ENCODE results near the gene DPF3. TPM values are rescaled to one million over a fixed set of nuclear protein-coding genes. Genes with fewer than 3 reads are reported as not detected.

The DPF3 gene
- total and polyA plus RNA-seq, 2 donors (not counting 1 experiment from before 2014, with no cell fraction given) = 7.6 to 13.7 TPM

- H3K36me3 ChIP-seq (ENCODE audit: control insufficient read depth, insufficient read depth, low read length) = peaks cover 7% of the 10 kb centered on the region
- no peak overlapping the region for H2AFZ ChIP-seq (ENCODE audit: low read length)
- H3K9ac ChIP-seq (ENCODE audit: insufficient read depth, low read length) = no peak overlapping the region
- DNase-seq (ENCODE audit: low read depth in 2 of 2) = peak; percentile 32 to 52
- no peaks in the 10 kb centered on the region for H3K9me3 ChIP-seq (ENCODE audit: control insufficient read depth, insufficient read depth, low read depth, low read length)
- H3K4me1 ChIP-seq (ENCODE audit: control insufficient read depth, extremely low read depth, insufficient read depth, low read length) = peaks cover 6% of the 10 kb centered on the region
- H3K4me2 ChIP-seq (ENCODE audit: extremely low read depth, insufficient read depth, low read length) = no peak overlapping the region
- H4K20me1 ChIP-seq (ENCODE audit: control insufficient read depth, extremely low read depth, insufficient read depth, low read length) = no peaks in the 10 kb centered on the region
- no peak for TF ChIP-seq CTCF (conservative IDR thresholded peaks at IDR 0.05 in 1 of 2, IDR thresholded peaks at IDR 0.05 in 1 of 2; ENCODE audit: low read depth in 1 of 2, low read length in 2 of 2)
- no peaks in the 10 kb centered on the region for H3K27me3 ChIP-seq (ENCODE audit: control insufficient read depth, insufficient read depth, low read length)
- no peak overlapping the region for H3K4me3 ChIP-seq (replicated peaks in 1 of 4; ENCODE audit: control extremely low read depth in 1 of 4, insufficient read depth in 1 of 4, low read depth in 3 of 4, low read length in 4 of 4)
- H3K79me2 ChIP-seq (ENCODE audit: control insufficient read depth, insufficient read depth, low read length) = no peaks in the 10 kb centered on the region
- no peak overlapping the region for H3K27ac ChIP-seq (ENCODE audit: insufficient read depth, low read length)
These were observed 167.5 kb downstream of the DPF3 start for GRCh38 chr14:72726444-72726843.

- no peak overlapping the region for H3K4me3 ChIP-seq (replicated peaks in 1 of 4; ENCODE audit: control extremely low read depth in 1 of 4, insufficient read depth in 1 of 4, low read depth in 3 of 4, low read length in 4 of 4)
- no peaks in the 10 kb centered on the region for H4K20me1 ChIP-seq (ENCODE audit: control insufficient read depth, extremely low read depth, insufficient read depth, low read length)
- H3K9ac ChIP-seq (ENCODE audit: insufficient read depth, low read length) = no peak overlapping the region
- no peaks in the 10 kb centered on the region for H3K79me2 ChIP-seq (ENCODE audit: control insufficient read depth, insufficient read depth, low read length)
- H3K4me1 ChIP-seq (ENCODE audit: control insufficient read depth, extremely low read depth, insufficient read depth, low read length) = peaks cover 6% of the 10 kb centered on the region
- peak in 1 of 2 donors; percentile 73 for DNase-seq (ENCODE audit: low read depth in 2 of 2)
- H3K36me3 ChIP-seq (ENCODE audit: control insufficient read depth, insufficient read depth, low read length) = peaks cover 3% of the 10 kb centered on the region
- H3K4me2 ChIP-seq (ENCODE audit: extremely low read depth, insufficient read depth, low read length) = peak overlapping the region; percentile 32
- no peaks in the 10 kb centered on the region for H3K27me3 ChIP-seq (ENCODE audit: control insufficient read depth, insufficient read depth, low read length)
- TF ChIP-seq EZH2 (IDR thresholded peaks at IDR 0.05; ENCODE audit: low read length, missing control alignments) (no peak), CTCF (conservative IDR thresholded peaks at IDR 0.05 in 1 of 2, IDR thresholded peaks at IDR 0.05 in 1 of 2; ENCODE audit: low read depth in 1 of 2, low read length in 2 of 2) (no peak)
- no peaks in the 10 kb centered on the region for H3K9me3 ChIP-seq (ENCODE audit: control insufficient read depth, insufficient read depth, low read depth, low read length)
- no peak overlapping the region for H2AFZ ChIP-seq (ENCODE audit: low read length)
- no peak overlapping the region for H3K27ac ChIP-seq (ENCODE audit: insufficient read depth, low read length)
These were observed 169.9 kb downstream of the DPF3 start for GRCh38 chr14:72723858-72724530.

GRCh38 chr14:72722201-72722785, 171.6 kb downstream of the DPF3 start:
- H2AFZ ChIP-seq (ENCODE audit: low read length) = no peak overlapping the region
- no peak overlapping the region for H3K4me3 ChIP-seq (replicated peaks in 1 of 4; ENCODE audit: control extremely low read depth in 1 of 4, insufficient read depth in 1 of 4, low read depth in 3 of 4, low read length in 4 of 4)
- no peaks in the 10 kb centered on the region for H3K9me3 ChIP-seq (ENCODE audit: control insufficient read depth, insufficient read depth, low read depth, low read length)
- no peaks in the 10 kb centered on the region for H4K20me1 ChIP-seq (ENCODE audit: control insufficient read depth, extremely low read depth, insufficient read depth, low read length)
- no peak overlapping the region for H3K4me2 ChIP-seq (ENCODE audit: extremely low read depth, insufficient read depth, low read length)
- TF ChIP-seq EZH2 (IDR thresholded peaks at IDR 0.05; ENCODE audit: low read length, missing control alignments) (no peak), CTCF (conservative IDR thresholded peaks at IDR 0.05 in 1 of 2, IDR thresholded peaks at IDR 0.05 in 1 of 2; ENCODE audit: low read depth in 1 of 2, low read length in 2 of 2) (no peak)
- H3K27ac ChIP-seq (ENCODE audit: insufficient read depth, low read length) = no peak overlapping the region
- DNase-seq (ENCODE audit: low read depth in 2 of 2) = no peak
- H3K4me1 ChIP-seq (ENCODE audit: control insufficient read depth, extremely low read depth, insufficient read depth, low read length) = peaks cover 6% of the 10 kb centered on the region
- no peak overlapping the region for H3K9ac ChIP-seq (ENCODE audit: insufficient read depth, low read length)
- H3K27me3 ChIP-seq (ENCODE audit: control insufficient read depth, insufficient read depth, low read length) = no peaks in the 10 kb centered on the region
- H3K36me3 ChIP-seq (ENCODE audit: control insufficient read depth, insufficient read depth, low read length) = peaks cover 3% of the 10 kb centered on the region
- H3K79me2 ChIP-seq (ENCODE audit: control insufficient read depth, insufficient read depth, low read length) = no peaks in the 10 kb centered on the region

All from fibroblast of lung (primary cell).